ENCODE data around the gene PDCD2L. TPM values are rescaled to one million over a fixed set of nuclear protein-coding genes. Genes with fewer than 3 reads are reported as not detected.
A peak's percentile ranks its signal among the peaks of the same experiment; 100 is the strongest.

The PDCD2L gene, protein sequence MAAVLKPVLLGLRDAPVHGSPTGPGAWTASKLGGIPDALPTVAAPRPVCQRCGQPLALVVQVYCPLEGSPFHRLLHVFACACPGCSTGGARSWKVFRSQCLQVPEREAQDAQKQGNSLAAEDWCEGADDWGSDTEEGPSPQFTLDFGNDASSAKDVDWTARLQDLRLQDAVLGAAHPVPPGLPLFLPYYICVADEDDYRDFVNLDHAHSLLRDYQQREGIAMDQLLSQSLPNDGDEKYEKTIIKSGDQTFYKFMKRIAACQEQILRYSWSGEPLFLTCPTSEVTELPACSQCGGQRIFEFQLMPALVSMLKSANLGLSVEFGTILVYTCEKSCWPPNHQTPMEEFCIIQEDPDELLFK
- total RNA-seq: 30.0 TPM

DNA sequence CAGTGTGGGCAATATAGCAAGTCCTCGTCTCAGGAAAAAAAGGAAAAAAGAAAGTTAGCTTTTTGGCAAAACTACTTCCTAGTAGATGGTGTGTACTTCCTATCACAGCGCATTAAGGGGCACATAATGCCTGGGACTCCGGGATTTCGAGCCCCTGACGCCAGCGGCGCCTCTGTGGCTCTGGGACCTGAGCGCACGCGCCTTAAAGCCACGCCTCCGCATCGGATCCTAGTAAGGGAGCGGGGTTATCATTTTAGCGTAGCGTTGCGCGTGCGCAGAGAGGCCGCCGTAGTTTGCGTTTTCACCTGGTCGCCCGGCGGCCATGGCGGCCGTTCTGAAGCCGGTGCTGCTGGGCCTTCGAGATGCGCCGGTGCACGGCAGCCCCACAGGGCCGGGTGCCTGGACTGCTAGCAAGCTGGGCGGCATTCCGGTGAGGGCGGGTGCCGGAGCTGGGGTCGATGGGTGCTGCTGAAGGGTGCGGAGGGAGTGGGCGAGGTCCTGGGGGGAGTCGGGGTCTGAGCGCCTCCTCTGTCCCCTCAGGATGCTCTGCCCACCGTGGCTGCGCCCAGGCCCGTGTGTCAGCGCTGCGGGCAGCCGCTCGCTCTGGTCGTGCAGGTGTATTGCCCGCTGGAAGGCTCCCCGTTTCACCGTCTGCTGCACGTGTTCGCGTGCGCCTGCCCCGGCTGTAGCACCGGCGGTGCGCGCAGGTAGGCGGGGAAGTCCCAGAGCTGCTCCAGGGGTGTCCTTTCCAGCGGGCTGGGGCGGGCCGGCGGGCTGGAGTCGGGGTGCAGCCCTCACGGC, at the start of gene PDCD2L:
Gene PDCD2L, plus strand, starts transcription at position 291 of the 801 bp plus-strand sequence. Its CDS starts 32 bp downstream, at position 323.
- H3K27ac ChIP-seq: peak within 1 kb of the TSS; percentile 20 to 43
- TF ChIP-seq, protein P1, sequence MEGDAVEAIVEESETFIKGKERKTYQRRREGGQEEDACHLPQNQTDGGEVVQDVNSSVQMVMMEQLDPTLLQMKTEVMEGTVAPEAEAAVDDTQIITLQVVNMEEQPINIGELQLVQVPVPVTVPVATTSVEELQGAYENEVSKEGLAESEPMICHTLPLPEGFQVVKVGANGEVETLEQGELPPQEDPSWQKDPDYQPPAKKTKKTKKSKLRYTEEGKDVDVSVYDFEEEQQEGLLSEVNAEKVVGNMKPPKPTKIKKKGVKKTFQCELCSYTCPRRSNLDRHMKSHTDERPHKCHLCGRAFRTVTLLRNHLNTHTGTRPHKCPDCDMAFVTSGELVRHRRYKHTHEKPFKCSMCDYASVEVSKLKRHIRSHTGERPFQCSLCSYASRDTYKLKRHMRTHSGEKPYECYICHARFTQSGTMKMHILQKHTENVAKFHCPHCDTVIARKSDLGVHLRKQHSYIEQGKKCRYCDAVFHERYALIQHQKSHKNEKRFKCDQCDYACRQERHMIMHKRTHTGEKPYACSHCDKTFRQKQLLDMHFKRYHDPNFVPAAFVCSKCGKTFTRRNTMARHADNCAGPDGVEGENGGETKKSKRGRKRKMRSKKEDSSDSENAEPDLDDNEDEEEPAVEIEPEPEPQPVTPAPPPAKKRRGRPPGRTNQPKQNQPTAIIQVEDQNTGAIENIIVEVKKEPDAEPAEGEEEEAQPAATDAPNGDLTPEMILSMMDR (IDR thresholded peaks at IDR 0.05): no peak
- H3K4me3 ChIP-seq: peak within 1 kb of the TSS; percentile 77 to 93
- intact Hi-C loops (cut with DNase I): loop anchor here (2.0 kb wide), 2 partner anchors 24 to 96 kb away; partner anchors contain the start of gene UBA2
- H3K36me3 ChIP-seq: peaks cover 14 to 16% of the 10 kb centered on the region in 2 donors
- DNase-seq (ENCODE audit: low spot score in 2 of 2): peak; percentile 53 to 95
- peaks cover 3 to 7% of the 10 kb centered on the region in 2 donors for H3K4me1 ChIP-seq
- H3K27me3 ChIP-seq: no peaks in the 10 kb centered on the region
- H3K9me3 ChIP-seq: no peaks in the 10 kb centered on the region

DNA sequence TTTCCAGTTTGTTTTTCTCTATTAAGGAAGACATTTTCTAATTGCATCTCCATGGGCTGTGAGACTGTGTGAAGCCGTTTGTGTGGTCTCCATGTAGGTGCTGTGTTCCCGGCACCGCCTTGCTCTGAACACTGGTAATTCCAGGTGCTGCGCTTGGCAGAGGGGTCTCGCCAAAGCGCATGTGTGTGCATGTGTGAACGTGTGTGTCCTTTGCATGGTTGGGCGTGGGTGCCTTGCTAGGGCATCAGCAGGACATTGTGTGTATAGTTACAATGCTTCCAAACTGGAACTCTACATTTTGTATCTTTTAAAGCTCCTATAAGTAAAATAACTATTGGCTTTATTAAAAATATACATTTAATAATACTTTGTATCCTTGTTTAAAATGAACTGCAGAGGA, 49.0 kb upstream of the PDCD2L start:
- TF ChIP-seq, protein P1 (IDR thresholded peaks at IDR 0.05): no peak
- Histone ChIP-seq H3K9me3 (no peaks in the 10 kb centered on the region), H3K36me3 (peaks cover 46 to 50% of the 10 kb centered on the region in 2 donors), H3K27ac (no peak overlapping the region), H3K4me1 (peaks cover 0 to 3% of the 10 kb centered on the region in 2 donors), H3K4me3 (no peak overlapping the region), H3K27me3 (no peaks in the 10 kb centered on the region)
- intact Hi-C loops (cut with DNase I): loop anchor here (5.0 kb wide), 1 partner anchor 127 kb away; the partner anchor contains the start of gene WTIP
- no peak for DNase-seq (ENCODE audit: low spot score in 2 of 2)

DNA sequence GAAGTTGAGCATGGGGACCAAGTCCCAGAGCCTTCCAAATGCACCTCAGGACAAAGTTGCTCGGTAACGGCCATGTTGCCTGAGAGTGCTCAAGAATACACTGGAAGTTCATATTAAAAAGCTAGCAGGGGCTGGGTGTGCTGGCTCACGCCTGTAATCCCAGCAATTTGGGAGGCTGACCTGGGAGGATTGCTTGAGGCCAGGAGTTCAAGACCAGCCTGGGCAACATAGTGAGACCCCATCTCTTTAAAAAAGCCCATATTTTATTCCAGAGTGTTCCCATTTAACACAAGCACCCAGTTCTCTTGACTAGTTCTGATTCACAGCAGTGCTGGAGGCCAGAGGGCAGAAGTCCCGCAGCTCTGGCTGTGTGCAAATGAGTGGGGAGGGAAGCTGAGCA, 47.3 kb upstream of the PDCD2L start:
- intact Hi-C loops (cut with DNase I): loop anchor here (5.0 kb wide), 1 partner anchor 125 kb away; the partner anchor contains the start of gene WTIP

DNA sequence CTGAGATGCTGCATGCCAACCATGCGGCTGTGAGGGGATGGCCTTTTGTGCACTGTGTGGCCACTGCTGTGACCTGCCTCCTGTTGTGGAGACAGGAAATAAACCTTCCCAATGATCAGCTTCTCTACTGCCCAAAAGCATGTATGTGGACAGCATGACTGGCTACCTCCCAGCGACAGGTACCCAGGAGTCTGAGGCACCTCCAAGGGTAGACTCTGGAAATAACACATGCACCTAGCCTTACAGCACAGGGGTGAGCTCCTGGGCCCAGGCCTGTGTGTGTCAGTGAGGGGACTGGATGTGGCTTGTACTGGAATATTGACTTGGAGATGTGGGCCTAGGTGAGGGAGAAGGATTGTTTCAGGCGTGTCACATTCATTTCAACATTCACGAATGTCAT, 46.8 kb upstream of the PDCD2L start:
- Histone ChIP-seq H3K4me3 (no peak overlapping the region), H3K4me1 (peaks cover 0 to 3% of the 10 kb centered on the region in 2 donors), H3K27ac (no peak overlapping the region), H3K9me3 (no peaks in the 10 kb centered on the region), H3K27me3 (no peaks in the 10 kb centered on the region), H3K36me3 (peaks cover 25 to 28% of the 10 kb centered on the region in 2 donors)
- intact Hi-C loops (cut with DNase I): loop anchor here (5.0 kb wide), 1 partner anchor 125 kb away; the partner anchor contains the start of gene WTIP
- DNase-seq (ENCODE audit: low spot score in 2 of 2): no peak
- TF ChIP-seq, protein P1 (IDR thresholded peaks at IDR 0.05): no peak

More for the DNA sequence above, 47.3 kb upstream of the PDCD2L start:
- no peak overlapping the region for H3K4me3 ChIP-seq
- H3K9me3 ChIP-seq: no peaks in the 10 kb centered on the region
- no peaks in the 10 kb centered on the region for H3K27me3 ChIP-seq
- TF ChIP-seq, protein P1 (IDR thresholded peaks at IDR 0.05): no peak
- peaks cover 31 to 34% of the 10 kb centered on the region in 2 donors for H3K36me3 ChIP-seq
- H3K4me1 ChIP-seq: peaks cover 0 to 3% of the 10 kb centered on the region in 2 donors
- no peak overlapping the region for H3K27ac ChIP-seq
- no peak for DNase-seq (ENCODE audit: low spot score in 2 of 2)

DNA sequence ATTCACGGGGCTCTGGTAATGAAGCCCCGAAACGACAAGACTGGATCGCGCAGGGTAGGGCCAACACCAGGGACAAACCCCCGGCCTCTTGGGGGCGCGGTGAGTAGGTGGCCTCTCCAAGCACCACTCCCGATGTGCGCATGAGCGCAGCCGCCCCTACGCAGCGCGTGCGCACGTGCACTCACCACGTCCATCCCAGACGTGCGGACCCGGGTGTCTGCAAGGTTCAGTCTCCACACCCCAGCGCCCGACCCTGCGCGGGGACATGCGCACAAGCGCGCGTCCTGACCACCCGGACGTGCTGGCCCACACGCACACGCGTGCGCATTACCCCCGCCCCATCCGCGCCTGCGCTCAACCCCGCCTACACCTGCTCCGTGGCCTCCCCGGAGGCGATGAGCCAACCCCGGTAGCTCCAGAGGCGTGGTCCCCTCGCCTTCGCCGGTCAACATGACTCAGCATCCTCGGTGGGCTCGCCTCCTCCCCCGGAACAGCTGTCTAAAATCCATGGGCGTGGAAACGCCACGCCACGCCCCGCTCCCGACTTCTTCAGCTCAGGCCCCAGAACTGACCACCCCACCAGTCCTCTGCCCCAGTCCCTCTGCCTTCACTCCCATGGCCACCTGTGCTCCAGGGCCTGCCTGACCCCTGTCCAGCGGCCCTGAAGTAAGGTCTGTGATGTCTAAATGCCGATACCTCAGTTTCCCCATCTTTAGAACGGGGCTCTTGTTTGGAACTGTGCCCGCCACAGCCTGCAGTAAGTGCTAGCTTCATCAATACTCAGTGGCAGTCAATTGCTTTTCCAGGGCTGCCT, 44.9 kb upstream of the PDCD2L start:
- Histone ChIP-seq H3K4me3 (peak overlapping the region; percentile 40 to 50), H3K27me3 (no peaks in the 10 kb centered on the region), H3K4me1 (peaks cover 0 to 3% of the 10 kb centered on the region in 2 donors), H3K9me3 (no peaks in the 10 kb centered on the region), H3K27ac (peak overlapping the region; percentile 66 to 83), H3K36me3 (peaks cover 11% of the 10 kb centered on the region in 2 donors)
- TF ChIP-seq, protein P1 (IDR thresholded peaks at IDR 0.05): peak; percentile 44 to 63 (median 44)
- DNase-seq (ENCODE audit: low spot score in 2 of 2): peak; percentile 91 to 97
- intact Hi-C loops (cut with DNase I): loop anchor here (1.0 to 5.0 kb wide), 2 partner anchors 123 to 142 kb away; partner anchors contain the start of gene WTIP

Measured in ascending aorta (tissue), 2 donors.